Measurements from ENCODE around the gene OR1F1. TPM values are rescaled to one million over a fixed set of nuclear protein-coding genes. Genes with fewer than 3 reads are reported as not detected.
A peak's percentile ranks its signal among the peaks of the same experiment; 100 is the strongest.

The OR1F1 gene
- total and polyA plus RNA-seq, 9 of the 15 experiments (the other 6 are each of a cell fraction or from before 2014, with no cell fraction given): 0.15 to 0.61 (median 0.35) TPM; not detected in 3

DNA sequence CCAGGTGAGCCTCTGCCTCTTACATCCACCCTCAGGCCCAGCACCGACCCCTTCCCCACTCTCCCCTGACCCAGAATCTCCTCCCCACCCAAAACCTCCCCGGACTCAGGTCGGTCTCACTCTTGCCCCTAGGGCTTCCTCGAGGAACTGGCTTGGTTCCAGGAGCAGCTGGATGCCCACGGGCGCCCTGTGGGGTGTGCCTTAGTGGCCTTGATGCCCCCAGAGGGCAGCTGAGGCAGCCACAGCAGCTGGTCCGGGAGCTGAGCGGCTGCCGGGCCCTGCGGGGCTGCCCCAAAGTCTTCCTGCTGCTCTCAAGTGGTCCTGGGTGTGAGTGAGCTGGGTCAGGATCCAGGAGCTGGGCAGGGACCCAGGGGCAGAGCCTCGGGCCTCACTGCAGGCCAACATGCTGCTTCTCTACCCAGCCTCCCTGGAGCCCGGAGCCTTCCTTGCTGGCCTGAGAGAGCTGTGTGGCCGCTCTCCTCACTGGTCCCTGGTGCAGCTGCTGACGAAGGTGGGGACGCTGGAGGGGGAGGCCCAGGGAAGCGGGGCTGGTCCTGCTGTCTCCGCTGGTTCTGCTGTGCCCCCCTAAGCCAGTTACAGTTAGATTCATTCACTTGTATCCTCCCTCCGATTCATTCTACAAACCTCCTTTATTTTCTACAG, 43.6 kb upstream of the OR1F1 start:
- in situ Hi-C loops (cut with MboI) (no loop called here), intact Hi-C loops (cut with micrococcal nuclease) (no loop called here)
- H3K36me3 ChIP-seq (ENCODE audit: control insufficient read depth, insufficient read depth, low read length): peaks cover 14% of the 10 kb centered on the region; the same call in 1 of the 3 replicates
- FAIRE-seq (no peak), ATAC-seq (no peak), DNase-seq (ENCODE audit: extremely low read depth in 1 of 4, low spot score in 3 of 4) (no peak)
- ChIA-PET POLR2A (interaction anchor here (0.5 to 2.5 kb wide), 5 partner anchors 10 to 1042 kb away, joined by 3 to 14 read pairs (median 4); partner anchors contain the start of gene ZNF213), CTCF (ENCODE audit: low intra/inter-chr PET ratio) (no interaction called here)
- TF ChIP-seq DACH1 (IDR thresholded peaks at IDR 0.05; ENCODE audit: partially characterized antibody) (no peak), NFIC (IDR thresholded peaks at IDR 0.05) (peak; percentile 57)
- peaks cover 0 to 54% of the 10 kb centered on the region in 2 experiments; a peak in 2 of 5 replicates for H3K4me1 ChIP-seq (replicated peaks in 1 of 2; ENCODE audit: control insufficient read depth in 2 of 2, insufficient read depth in 2 of 2, low read length in 2 of 2)
- no peaks in the 10 kb centered on the region for H3K9me3 ChIP-seq (replicated peaks; ENCODE audit: control insufficient read depth, insufficient read depth, low read depth, low read length)
- H3K27me3 ChIP-seq (ENCODE audit: control insufficient read depth in 2 of 2, insufficient read depth in 2 of 2, low read length in 2 of 2): no peaks in the 10 kb centered on the region
- no peaks in the 10 kb centered on the region; the same call in 1 of the 2 replicates for H4K20me1 ChIP-seq (replicated peaks; ENCODE audit: control insufficient read depth, insufficient read depth, low read length)
- H3K27ac ChIP-seq (ENCODE audit: extremely low read depth, low read depth, low read length): no peak overlapping the region
- WGBS (ENCODE audit: insufficient coverage, low coverage, missing lambda C conversion rate): 36% methylated on average over 12 of the region's 18 CpGs
- no peaks in the 10 kb centered on the region for H3K9me1 ChIP-seq (ENCODE audit: control insufficient read depth, insufficient read depth, low read length)
- no peak overlapping the region for H3K4me3 ChIP-seq
- H3K79me2 ChIP-seq (ENCODE audit: control insufficient read depth, insufficient read depth, low read length): no peaks in the 10 kb centered on the region
- no TSS peak for BruUV-seq (replicated peaks)
- no peak overlapping the region for H2AFZ ChIP-seq (ENCODE audit: low read depth, low read length)
- H3K9ac ChIP-seq (ENCODE audit: insufficient read depth in 1 of 2, low read depth in 2 of 2, low read length in 2 of 2): peak overlapping the region in 1 of 2 experiments; percentile 73; a peak in 2 of 4 replicates
- H3K4me2 ChIP-seq (ENCODE audit: insufficient read depth, low read length): no peak overlapping the region

DNA sequence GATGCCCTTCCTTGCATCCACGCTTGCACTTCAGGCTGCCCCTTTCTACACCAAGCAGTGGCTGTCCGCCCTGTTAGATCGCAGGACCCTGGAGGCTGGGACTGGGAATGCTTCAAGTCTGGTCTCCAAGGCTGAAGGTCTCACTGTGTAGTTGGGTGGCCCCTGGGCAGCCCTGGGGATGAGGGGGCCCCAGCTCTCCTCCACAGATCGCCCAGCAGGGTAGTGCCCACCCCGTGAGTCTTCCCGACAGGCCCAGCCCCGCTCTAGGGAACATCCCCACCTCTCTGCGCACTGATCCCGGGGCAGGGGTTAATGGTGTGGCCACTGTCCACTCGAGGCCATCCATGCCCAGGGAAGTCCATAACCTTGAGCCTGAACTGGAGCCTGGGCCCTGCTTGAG, 42.9 kb upstream of the OR1F1 start:
- no peak for FAIRE-seq
- no peak for ATAC-seq
- Histone ChIP-seq H4K20me1 (replicated peaks; ENCODE audit: control insufficient read depth, insufficient read depth, low read length) (no peaks in the 10 kb centered on the region; the same call in 1 of the 2 replicates), H3K9me1 (ENCODE audit: control insufficient read depth, insufficient read depth, low read length) (no peaks in the 10 kb centered on the region), H3K36me3 (ENCODE audit: control insufficient read depth, insufficient read depth, low read length) (peaks cover 14% of the 10 kb centered on the region; the same call in 1 of the 3 replicates), H3K27ac (ENCODE audit: extremely low read depth, low read depth, low read length) (no peak overlapping the region), H3K9ac (ENCODE audit: insufficient read depth in 1 of 2, low read depth in 2 of 2, low read length in 2 of 2) (peak overlapping the region in 1 of 2 experiments; percentile 66; a peak in 2 of 4 replicates), H3K9me3 (replicated peaks; ENCODE audit: control insufficient read depth, insufficient read depth, low read depth, low read length) (no peaks in the 10 kb centered on the region), H2AFZ (ENCODE audit: low read depth, low read length) (no peak overlapping the region), H3K4me3 (no peak overlapping the region), H3K4me2 (ENCODE audit: insufficient read depth, low read length) (no peak overlapping the region), H3K79me2 (ENCODE audit: control insufficient read depth, insufficient read depth, low read length) (no peaks in the 10 kb centered on the region), H3K27me3 (ENCODE audit: control insufficient read depth in 2 of 2, insufficient read depth in 2 of 2, low read length in 2 of 2) (no peaks in the 10 kb centered on the region), H3K4me1 (replicated peaks in 1 of 2; ENCODE audit: control insufficient read depth in 2 of 2, insufficient read depth in 2 of 2, low read length in 2 of 2) (peaks cover 0 to 61% of the 10 kb centered on the region in 2 experiments; a peak in 2 of 5 replicates)
- 63% methylated on average over 10 of the region's 10 CpGs for WGBS (ENCODE audit: insufficient coverage, low coverage, missing lambda C conversion rate)
- no TSS peak for BruUV-seq (replicated peaks)
- POLR2A ChIA-PET: interaction anchor here (0.6 to 2.5 kb wide), 2 partner anchors 11 to 109 kb away, joined by 3 to 14 read pairs; partner anchors contain the start of gene ZNF213
- intact Hi-C loops (cut with micrococcal nuclease): no loop called here
- no peak for DNase-seq (ENCODE audit: extremely low read depth in 1 of 4, low spot score in 3 of 4)
- in situ Hi-C loops (cut with MboI): no loop called here
- CTCF ChIA-PET (ENCODE audit: low intra/inter-chr PET ratio): no interaction called here
- TF ChIP-seq, protein P1, sequence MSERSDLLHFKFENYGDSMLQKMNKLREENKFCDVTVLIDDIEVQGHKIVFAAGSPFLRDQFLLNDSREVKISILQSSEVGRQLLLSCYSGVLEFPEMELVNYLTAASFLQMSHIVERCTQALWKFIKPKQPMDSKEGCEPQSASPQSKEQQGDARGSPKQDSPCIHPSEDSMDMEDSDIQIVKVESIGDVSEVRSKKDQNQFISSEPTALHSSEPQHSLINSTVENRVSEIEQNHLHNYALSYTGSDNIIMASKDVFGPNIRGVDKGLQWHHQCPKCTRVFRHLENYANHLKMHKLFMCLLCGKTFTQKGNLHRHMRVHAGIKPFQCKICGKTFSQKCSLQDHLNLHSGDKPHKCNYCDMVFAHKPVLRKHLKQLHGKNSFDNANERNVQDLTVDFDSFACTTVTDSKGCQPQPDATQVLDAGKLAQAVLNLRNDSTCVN (CRISPR knock-in tag; IDR thresholded peaks at IDR 0.05): no peak
- TF ChIP-seq HMG20B (CRISPR knock-in tag; IDR thresholded peaks at IDR 0.05) (no peak), SUPT5H (IDR thresholded peaks at IDR 0.05) (no peak), SMAD4 (CRISPR knock-in tag; conservative IDR thresholded peaks at IDR 0.05) (no peak), POLR3A (IDR thresholded peaks at IDR 0.05; ENCODE audit: borderline replicate concordance, extremely low read depth, insufficient read depth, insufficient read length) (no peak), THRAP3 (IDR thresholded peaks at IDR 0.05; ENCODE audit: borderline replicate concordance) (no peak), STAG1 (CRISPR knock-in tag; IDR thresholded peaks at IDR 0.05; ENCODE audit: borderline replicate concordance) (no peak), MCM7 (IDR thresholded peaks at IDR 0.05) (no peak), RCOR1 (IDR thresholded peaks at IDR 0.05; ENCODE audit: borderline replicate concordance in 1 of 2, low read depth in 2 of 2, low read length in 2 of 2) (no peak), POLR2A (conservative IDR thresholded peaks at IDR 0.05) (no peak)
- TF ChIP-seq, protein P2, sequence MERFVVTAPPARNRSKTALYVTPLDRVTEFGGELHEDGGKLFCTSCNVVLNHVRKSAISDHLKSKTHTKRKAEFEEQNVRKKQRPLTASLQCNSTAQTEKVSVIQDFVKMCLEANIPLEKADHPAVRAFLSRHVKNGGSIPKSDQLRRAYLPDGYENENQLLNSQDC (CRISPR knock-in tag; IDR thresholded peaks at IDR 0.05): no peak
- TF ChIP-seq, protein P3, sequence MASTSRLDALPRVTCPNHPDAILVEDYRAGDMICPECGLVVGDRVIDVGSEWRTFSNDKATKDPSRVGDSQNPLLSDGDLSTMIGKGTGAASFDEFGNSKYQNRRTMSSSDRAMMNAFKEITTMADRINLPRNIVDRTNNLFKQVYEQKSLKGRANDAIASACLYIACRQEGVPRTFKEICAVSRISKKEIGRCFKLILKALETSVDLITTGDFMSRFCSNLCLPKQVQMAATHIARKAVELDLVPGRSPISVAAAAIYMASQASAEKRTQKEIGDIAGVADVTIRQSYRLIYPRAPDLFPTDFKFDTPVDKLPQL (IDR thresholded peaks at IDR 0.05; ENCODE audit: extremely low read depth, insufficient read length): no peak
